Progenitor cell of endocrine pancreas (in vitro differentiated cells): ENCODE results near the gene FCGBP. TPM values are rescaled to one million over a fixed set of nuclear protein-coding genes. Genes with fewer than 3 reads are reported as not detected.

Source experiments
- DNase-seq: peaks from one replicate; pipeline ENCODE4 v3.0.0; 2021; ENCODE audit warnings: low spot score; ENCODE audit not compliant: unreplicated experiment
- H3K27ac Mint-ChIP-seq: 2 replicates; pipeline ENCODE4 v1.8.0; 2021; ENCODE audit warnings: mild to moderate bottlenecking, moderate library complexity, mixed read lengths
- H3K27me3 Mint-ChIP-seq: 2 replicates; pipeline ENCODE4 v1.8.0; 2021; ENCODE audit warnings: mixed read lengths
- H3K36me3 Mint-ChIP-seq: 2 replicates; pipeline ENCODE4 v1.8.0; 2022; ENCODE audit warnings: mixed read lengths; ENCODE audit not compliant: insufficient read depth
- H3K4me1 Mint-ChIP-seq: 2 replicates; pipeline ENCODE4 v1.8.0; 2021; ENCODE audit warnings: low read depth, mixed read lengths
- H3K4me3 Mint-ChIP-seq: 2 replicates; pipeline ENCODE4 v1.8.0; 2021; ENCODE audit warnings: low read depth, mild to moderate bottlenecking, moderate library complexity, mixed read lengths
- H3K9me3 Mint-ChIP-seq: 2 replicates; pipeline ENCODE4 v1.8.0; 2021; ENCODE audit warnings: low read depth, mixed read lengths
- CTCF ChIP-seq: fragments of 200-600 bp; sonication (generic); IDR thresholded peaks from one replicate; pipeline ENCODE4 v1.5.0; 2021; ENCODE audit warnings: antibody characterized with exemption, mild to moderate bottlenecking; ENCODE audit not compliant: unreplicated experiment
- total RNA-seq: library from RNA; stranded (reverse); gene quantifications from 2 replicates; pipeline ENCODE4 v1.2.1, GENCODE V29; 2021

FCGBP gene
- total RNA-seq, 1 donor from 2014 or later = 1.2 TPM

- H3K4me1 Mint-ChIP-seq = peaks cover 22% of the 10 kb centered on the region
- DNase-seq = peak; percentile 95
- H3K4me3 Mint-ChIP-seq = peak within 1 kb of the TSS; percentile 100
- no peaks in the 10 kb centered on the region for H3K9me3 Mint-ChIP-seq
- no peaks in the 10 kb centered on the region for H3K27me3 Mint-ChIP-seq
- H3K27ac Mint-ChIP-seq = peak within 1 kb of the TSS; percentile 96
- H3K36me3 Mint-ChIP-seq = peaks cover 24% of the 10 kb centered on the region
- peak; percentile 77 for TF ChIP-seq CTCF
Measured at GRCh38 chr19:39970675-39971379, 36.4 kb upstream of the FCGBP start, which contains the start of gene PSMC4. Gene PSMC4 (plus strand): TSS chr19:39971165. CDS start chr19:39971203, 38 bp downstream.

GRCh38 chr19:39970425-39970674 lies 35.9 kb upstream of the FCGBP start:
- peaks cover 22% of the 10 kb centered on the region for H3K4me1 Mint-ChIP-seq
- H3K27ac Mint-ChIP-seq = peak overlapping the region; percentile 96
- TF ChIP-seq CTCF = no peak
- H3K36me3 Mint-ChIP-seq = peaks cover 20% of the 10 kb centered on the region
- no peaks in the 10 kb centered on the region for H3K9me3 Mint-ChIP-seq
- DNase-seq = no peak
- H3K27me3 Mint-ChIP-seq = no peaks in the 10 kb centered on the region
- H3K4me3 Mint-ChIP-seq = peak overlapping the region; percentile 100

GRCh38 chr19:39969681-39970424 lies 35.4 kb upstream of the FCGBP start:
- Mint-ChIP-seq H3K36me3 (peaks cover 17% of the 10 kb centered on the region), H3K9me3 (no peaks in the 10 kb centered on the region), H3K27me3 (no peaks in the 10 kb centered on the region), H3K4me3 (peak overlapping the region; percentile 100), H3K27ac (peak overlapping the region; percentile 96), H3K4me1 (peaks cover 22% of the 10 kb centered on the region)
- TF ChIP-seq CTCF = no peak
- no peak for DNase-seq

- DNase-seq = no peak
- Mint-ChIP-seq H3K36me3 (peaks cover 13% of the 10 kb centered on the region), H3K4me1 (peaks cover 22% of the 10 kb centered on the region), H3K4me3 (peak overlapping the region; percentile 100), H3K27ac (peak overlapping the region; percentile 45), H3K9me3 (no peaks in the 10 kb centered on the region), H3K27me3 (no peaks in the 10 kb centered on the region)
- TF ChIP-seq CTCF = no peak
Measured at GRCh38 chr19:39969266-39969665, 34.8 kb upstream of the FCGBP start.

- no peak overlapping the region for H3K27ac Mint-ChIP-seq
- peaks cover 25% of the 10 kb centered on the region for H3K4me1 Mint-ChIP-seq
- no peak overlapping the region for H3K4me3 Mint-ChIP-seq
- no peak for TF ChIP-seq CTCF
- DNase-seq = no peak
- no peaks in the 10 kb centered on the region for H3K27me3 Mint-ChIP-seq
- no peaks in the 10 kb centered on the region for H3K9me3 Mint-ChIP-seq
- peaks cover 11% of the 10 kb centered on the region for H3K36me3 Mint-ChIP-seq
Measured at GRCh38 chr19:39968789-39969188, 34.4 kb upstream of the FCGBP start.
